Skeletal muscle tissue (tissue), 4 donors: ENCODE results near the gene SRRM2. TPM values are rescaled to one million over a fixed set of nuclear protein-coding genes. Genes with fewer than 3 reads are reported as not detected.

Experiments used
- H3K27ac ChIP-seq: one replicate; pipeline ENCODE4 v1.7.0; 2013; ENCODE audit warnings: mild to moderate bottlenecking, low read depth, low read length, inconsistent platforms
- H3K27me3 ChIP-seq, 3 donors: one replicate each; pipeline ENCODE4 v1.7.0; 2013; ENCODE audit warnings: low read length in 3 of 3; ENCODE audit not compliant: control insufficient read depth in 3 of 3, insufficient read depth in 3 of 3
- H3K36me3 ChIP-seq, 3 donors: one replicate each; pipeline ENCODE4 v1.7.0; 2013; ENCODE audit warnings: low read length in 3 of 3; ENCODE audit not compliant: control insufficient read depth in 3 of 3, insufficient read depth in 3 of 3
- H3K4me1 ChIP-seq, 3 donors: one replicate each; pipeline ENCODE4 v1.7.0; 2013; ENCODE audit warnings: low read length in 3 of 3, mild to moderate bottlenecking in 3 of 3; ENCODE audit not compliant: control insufficient read depth in 3 of 3, insufficient read depth in 3 of 3
- H3K4me3 ChIP-seq, 3 donors: one replicate each; pipeline ENCODE4 v1.7.0; 2013; ENCODE audit warnings: low read length in 3 of 3
- H3K9ac ChIP-seq, 3 donors: one replicate each; pipeline ENCODE4 v1.7.0; 2013; ENCODE audit warnings: low read length in 3 of 3, mild to moderate bottlenecking in 3 of 3, moderate library complexity in 2 of 3, low read depth in 1 of 3
- H3K9me3 ChIP-seq, 3 donors: one replicate each; pipeline ENCODE4 v1.7.0; 2013; ENCODE audit warnings: low read length in 3 of 3; ENCODE audit not compliant: control insufficient read depth in 3 of 3
- total RNA-seq: library from RNA; depleted of rRNA; stranded (reverse); fragments of >200 nt; gene quantifications from one replicate; pipeline ENCODE4 v1.2.3, GENCODE V29; 2014
- donor health status: Osteomylitis.

Gene SRRM2
- total RNA-seq, 1 donor from 2014 or later: 70.5 TPM

GRCh38 chr16:2737895-2738418 lies 14.5 kb upstream of the SRRM2 start:
- Histone ChIP-seq H3K9me3 (no peaks in the 10 kb centered on the region), H3K4me1 (no peaks in the 10 kb centered on the region), H3K27me3 (peaks cover 23 to 26% (median 26%) of the 10 kb centered on the region in 3 donors)

GRCh38 chr16:2738615-2739014 lies 13.8 kb upstream of the SRRM2 start:
- no peak overlapping the region for H3K9ac ChIP-seq
- no peaks in the 10 kb centered on the region for H3K36me3 ChIP-seq
- no peak overlapping the region for H3K27ac ChIP-seq
- H3K27me3 ChIP-seq: peaks cover 23 to 26% (median 26%) of the 10 kb centered on the region in 3 donors
- no peaks in the 10 kb centered on the region for H3K4me1 ChIP-seq
- no peak overlapping the region for H3K4me3 ChIP-seq
- no peaks in the 10 kb centered on the region for H3K9me3 ChIP-seq

More at GRCh38 chr16:2737895-2738418, 14.5 kb upstream of the SRRM2 start:
- Histone ChIP-seq H3K4me3 (no peak overlapping the region), H3K36me3 (no peaks in the 10 kb centered on the region), H3K27ac (no peak overlapping the region), H3K9ac (no peak overlapping the region)

GRCh38 chr16:2739625-2740430 lies 12.6 kb upstream of the SRRM2 start:
- H3K9me3 ChIP-seq: no peaks in the 10 kb centered on the region
- H3K9ac ChIP-seq: no peak overlapping the region
- peaks cover 23 to 26% (median 26%) of the 10 kb centered on the region in 3 donors for H3K27me3 ChIP-seq
- no peaks in the 10 kb centered on the region for H3K4me1 ChIP-seq
- H3K36me3 ChIP-seq: no peaks in the 10 kb centered on the region
- no peak overlapping the region for H3K4me3 ChIP-seq
- H3K27ac ChIP-seq: no peak overlapping the region

- Histone ChIP-seq H3K9me3 (no peaks in the 10 kb centered on the region), H3K4me1 (no peaks in the 10 kb centered on the region), H3K27ac (no peak overlapping the region), H3K27me3 (peaks cover 23 to 26% (median 23%) of the 10 kb centered on the region in 3 donors), H3K36me3 (no peaks in the 10 kb centered on the region), H3K4me3 (no peak overlapping the region), H3K9ac (no peak overlapping the region)
Measured at GRCh38 chr16:2740476-2740875, 12.0 kb upstream of the SRRM2 start.

GRCh38 chr16:2741168-2741567 lies 11.3 kb upstream of the SRRM2 start:
- Histone ChIP-seq H3K27ac (no peak overlapping the region), H3K4me3 (no peak overlapping the region), H3K36me3 (no peaks in the 10 kb centered on the region), H3K27me3 (peaks cover 23 to 26% (median 23%) of the 10 kb centered on the region in 3 donors), H3K4me1 (no peaks in the 10 kb centered on the region), H3K9ac (no peak overlapping the region), H3K9me3 (no peaks in the 10 kb centered on the region)

GRCh38 chr16:2742323-2743006 lies 10.0 kb upstream of the SRRM2 start:
- Histone ChIP-seq H3K4me1 (no peaks in the 10 kb centered on the region), H3K27ac (no peak overlapping the region), H3K4me3 (no peak overlapping the region), H3K36me3 (no peaks in the 10 kb centered on the region), H3K9ac (no peak overlapping the region), H3K9me3 (no peaks in the 10 kb centered on the region), H3K27me3 (peaks cover 14 to 23% (median 14%) of the 10 kb centered on the region in 3 donors)

GRCh38 chr16:2743007-2743810 lies 9.2 kb upstream of the SRRM2 start:
- Histone ChIP-seq H3K9ac (no peak overlapping the region), H3K27me3 (peaks cover 7 to 15% (median 12%) of the 10 kb centered on the region in 3 donors), H3K4me3 (no peak overlapping the region), H3K9me3 (no peaks in the 10 kb centered on the region), H3K27ac (no peak overlapping the region), H3K36me3 (no peaks in the 10 kb centered on the region), H3K4me1 (no peaks in the 10 kb centered on the region)

GRCh38 chr16:2744711-2745110 lies 7.7 kb upstream of the SRRM2 start:
- H3K9me3 ChIP-seq: no peaks in the 10 kb centered on the region

GRCh38 chr16:2745116-2745890 lies 7.1 kb upstream of the SRRM2 start:
- no peak overlapping the region for H3K27ac ChIP-seq
- H3K36me3 ChIP-seq: peaks cover 0 to 5% (median 4%) of the 10 kb centered on the region in 3 donors
- peaks cover 0 to 5% (median 3%) of the 10 kb centered on the region in 3 donors for H3K27me3 ChIP-seq
- H3K4me3 ChIP-seq: no peak overlapping the region
- no peak overlapping the region for H3K9ac ChIP-seq
- no peaks in the 10 kb centered on the region for H3K4me1 ChIP-seq
- no peaks in the 10 kb centered on the region for H3K9me3 ChIP-seq

More at GRCh38 chr16:2744711-2745110, 7.7 kb upstream of the SRRM2 start:
- Histone ChIP-seq H3K27ac (no peak overlapping the region), H3K27me3 (peaks cover under 1 to 7% (median 6%) of the 10 kb centered on the region in 3 donors), H3K36me3 (peaks cover 0 to 4% (median 3%) of the 10 kb centered on the region in 3 donors), H3K4me3 (no peak overlapping the region), H3K4me1 (no peaks in the 10 kb centered on the region), H3K9ac (no peak overlapping the region)
